SIG-M5 (cell line): ENCODE data around the gene ARHGEF33.

Experiments used
- DNase-seq: peaks from one replicate; lab custom pipeline; 2025; lab: John Stamatoyannopoulos, UW

The ARHGEF33 gene

DNA sequence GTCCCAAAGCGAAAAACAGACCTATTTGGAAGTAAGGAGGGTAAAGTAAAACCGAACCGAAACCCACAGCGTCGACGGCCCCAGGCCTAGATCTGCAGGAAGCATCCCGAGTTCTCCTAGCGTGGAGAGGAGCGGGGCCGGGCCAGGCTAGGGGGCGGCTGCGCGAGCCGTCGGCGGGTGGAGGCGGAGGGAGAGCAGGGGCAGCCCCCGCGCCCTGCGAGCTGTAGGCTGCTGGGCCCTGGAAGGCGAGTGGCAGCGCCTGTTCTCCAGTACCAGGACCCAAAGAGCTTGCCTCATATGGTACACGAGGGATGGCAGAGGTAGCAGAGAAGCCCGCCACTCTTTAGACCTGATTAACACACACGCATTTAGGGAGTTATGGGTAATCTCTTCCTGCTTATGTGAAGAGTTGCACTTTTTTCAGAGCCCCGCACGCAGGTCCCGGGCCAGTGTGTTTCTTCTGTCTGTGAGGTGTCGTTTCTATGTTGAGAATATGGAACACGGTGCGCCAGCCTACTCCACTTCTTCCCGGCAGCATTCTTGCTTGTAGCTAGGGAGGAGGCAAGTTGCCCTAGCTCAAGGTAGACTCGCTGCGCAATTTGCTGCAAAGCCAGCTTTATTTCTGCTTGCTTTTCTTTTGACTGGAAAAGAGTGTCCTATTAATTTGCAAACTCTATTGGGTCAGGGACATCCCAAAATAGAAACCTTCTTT is 71.1 kb downstream of the ARHGEF33 start:
- no peak for DNase-seq

- no peak for DNase-seq
Observed at GRCh38 chr2:38966006-38966405, 76.3 kb downstream of the ARHGEF33 start.

DNA sequence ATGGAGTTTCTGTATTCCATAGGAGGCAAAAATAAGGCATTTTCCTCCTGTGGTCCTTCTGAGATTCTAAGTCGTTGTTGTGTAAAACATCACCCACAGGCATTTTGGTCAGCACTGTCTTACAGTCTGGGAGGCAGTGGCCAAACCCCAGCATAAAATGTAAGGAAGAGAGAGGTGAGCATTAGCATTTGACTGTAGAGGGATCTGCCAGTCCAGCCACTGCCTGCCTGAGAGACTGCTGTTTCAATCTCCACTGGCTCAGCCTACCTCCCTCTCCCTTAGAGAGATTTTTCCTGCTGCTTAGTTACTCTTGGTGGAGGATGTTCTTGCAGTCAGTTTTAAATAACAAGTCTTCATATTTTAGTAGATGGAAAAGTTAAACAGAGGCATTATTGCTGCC is 77.0 kb downstream of the ARHGEF33 start:
- no peak for DNase-seq

- no peak for DNase-seq
Observed at GRCh38 chr2:38968021-38968420, 78.3 kb downstream of the ARHGEF33 start.

DNA sequence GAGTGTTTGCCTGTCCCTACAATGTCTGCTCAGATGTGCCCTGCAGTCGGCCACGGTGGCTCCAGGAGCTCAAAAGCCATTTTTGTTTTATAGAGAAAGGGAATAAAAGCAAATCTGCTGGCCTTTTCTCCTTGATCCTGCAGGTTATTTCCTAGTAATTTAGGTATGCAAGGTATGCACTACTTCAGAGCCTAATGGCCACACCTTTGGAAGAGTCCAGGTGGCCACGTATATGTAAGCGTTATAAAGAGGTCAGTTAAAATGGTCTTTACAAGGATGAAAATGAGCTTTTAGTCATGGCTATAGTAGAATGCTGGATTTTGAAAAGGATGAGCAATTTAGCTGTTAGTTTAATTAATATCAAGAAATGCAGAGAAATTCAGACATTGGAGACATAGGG is 81.7 kb downstream of the ARHGEF33 start:
- no peak for DNase-seq

DNA sequence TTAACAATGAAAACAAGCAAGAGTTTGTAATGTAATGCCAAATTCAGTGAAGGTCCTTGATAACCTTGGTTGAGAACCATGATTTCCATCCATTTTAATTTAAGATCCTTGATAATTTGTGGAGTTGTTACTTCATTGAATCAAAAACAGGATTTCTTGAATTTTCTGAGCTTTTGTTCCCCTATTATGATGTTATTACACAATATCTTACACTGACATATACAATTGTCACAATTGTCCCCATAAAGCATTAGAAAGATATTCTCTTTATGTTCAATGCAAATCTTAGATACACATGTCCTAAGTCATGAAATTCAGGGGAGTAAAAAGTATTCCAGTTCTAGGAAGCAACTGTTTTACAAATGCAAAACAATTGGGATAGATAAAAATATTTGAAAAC is 83.6 kb downstream of the ARHGEF33 start:
- no peak for DNase-seq

GRCh38 chr2:38975042-38975441 is 85.4 kb downstream of the ARHGEF33 start:
- DNase-seq, result no peak

- no peak for DNase-seq
Observed at GRCh38 chr2:38977047-38977446, 87.4 kb downstream of the ARHGEF33 start.

- DNase-seq, result peak; percentile 31
Observed at GRCh38 chr2:38978296-38978903, 88.7 kb downstream of the ARHGEF33 start.

DNA sequence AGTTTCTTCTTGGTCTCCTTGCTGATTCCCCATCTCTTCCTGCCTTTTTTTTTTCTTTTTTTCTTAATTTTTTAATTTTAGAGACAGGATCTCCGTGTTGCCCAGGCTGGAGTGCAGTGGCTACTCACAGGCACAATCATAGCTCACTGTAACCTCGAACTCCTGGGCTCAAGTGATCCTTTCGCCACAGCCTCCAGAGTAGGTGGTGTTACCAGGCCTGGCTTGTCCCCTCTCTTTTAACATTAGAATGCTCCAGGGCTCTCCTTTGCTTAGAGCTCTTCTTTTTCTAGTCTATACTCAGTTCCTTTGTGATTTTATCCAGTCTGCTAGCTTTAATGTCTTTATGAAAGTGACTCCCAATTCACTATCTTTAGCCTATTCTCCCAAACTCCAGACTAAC is 89.2 kb downstream of the ARHGEF33 start:
- no peak for DNase-seq

DNA sequence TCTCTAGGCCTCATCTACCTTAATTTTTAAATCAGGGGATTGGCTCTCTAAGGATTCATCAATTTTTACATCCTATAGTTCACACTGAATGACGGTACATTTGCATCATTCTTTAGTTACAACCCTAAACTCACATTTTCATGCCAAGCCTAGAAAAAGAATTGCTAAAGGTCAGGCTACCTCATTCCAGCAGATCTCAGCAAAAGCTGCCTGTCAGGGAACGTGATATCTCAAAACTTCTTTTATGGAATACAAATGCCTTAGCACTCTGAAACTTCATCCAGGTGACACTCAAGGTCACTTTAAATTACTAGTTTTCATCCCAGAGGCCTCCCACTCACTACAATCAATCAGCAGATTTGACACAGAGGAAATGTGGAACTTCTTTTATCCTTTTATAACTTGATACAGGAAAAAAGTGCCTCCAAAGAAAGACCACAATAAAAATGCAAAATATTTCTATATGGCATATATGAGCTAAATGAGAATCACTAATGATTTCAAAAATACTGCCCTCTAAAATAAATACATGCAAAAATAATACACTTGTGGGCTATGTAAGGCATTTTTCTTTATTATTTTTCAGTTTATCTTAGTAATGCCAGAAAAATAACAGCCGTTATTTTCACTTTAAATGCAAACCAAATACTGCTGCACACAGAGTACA is 91.5 kb downstream of the ARHGEF33 start:
- no peak for DNase-seq

DNA sequence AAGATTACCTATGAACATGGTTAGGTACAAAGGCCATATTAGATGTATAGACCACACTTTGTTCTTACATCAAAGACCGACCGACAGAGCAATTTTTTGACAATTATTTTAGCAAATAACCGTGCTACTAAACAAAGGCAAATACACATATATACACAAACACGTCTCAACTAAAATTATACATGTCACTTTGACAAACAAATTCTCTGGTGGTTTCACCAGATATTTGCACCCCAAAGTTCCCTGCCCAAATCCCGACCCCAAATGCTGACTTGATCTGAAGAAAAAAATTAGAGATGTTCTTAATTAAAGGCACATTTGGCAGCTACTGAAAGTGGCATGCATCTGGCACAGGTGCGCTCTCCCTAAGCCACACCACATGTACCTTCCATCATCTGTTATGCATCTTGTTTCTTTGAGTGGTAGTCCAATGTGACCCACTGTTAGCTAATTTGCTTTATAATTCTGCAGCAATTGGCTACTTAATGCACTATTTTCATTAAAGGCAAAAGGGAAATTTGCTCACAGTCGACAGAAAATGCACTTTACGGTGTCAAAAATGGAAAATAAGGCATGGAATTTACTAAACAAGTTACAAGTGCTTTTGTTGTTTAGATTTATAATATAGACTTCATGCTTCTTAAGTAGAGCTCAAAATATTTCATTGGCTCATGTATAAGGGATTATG is 92.1 kb downstream of the ARHGEF33 start:
- DNase-seq, result no peak

GRCh38 chr2:38982498-38982897 is 92.8 kb downstream of the ARHGEF33 start:
- no peak for DNase-seq

GRCh38 chr2:38988716-38989115 is 99.0 kb downstream of the ARHGEF33 start:
- DNase-seq, result no peak

- DNase-seq, result no peak
Observed at GRCh38 chr2:38991899-38992298, 102.2 kb downstream of the ARHGEF33 start.

DNA sequence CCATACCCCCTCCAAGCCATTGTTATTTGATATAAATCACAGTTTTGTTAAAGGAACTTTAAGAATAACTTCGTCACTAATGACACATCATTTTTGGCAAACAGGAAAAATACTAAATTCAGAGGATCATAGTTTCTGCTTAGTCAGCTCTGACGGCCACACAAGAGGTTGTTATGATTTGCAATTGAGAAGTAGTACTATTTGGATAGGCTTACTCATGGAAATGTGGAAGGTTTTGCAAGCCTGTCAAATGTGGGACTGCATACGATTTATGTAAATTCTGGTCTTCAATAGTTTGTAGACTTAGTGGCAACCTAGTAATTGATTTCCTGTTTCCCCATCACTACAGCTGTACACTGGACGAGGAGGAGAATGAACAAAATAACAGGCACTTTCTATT is 108.1 kb downstream of the ARHGEF33 start:
- DNase-seq, result no peak

- no peak for DNase-seq
Observed at GRCh38 chr2:39000552-39000951, 110.9 kb downstream of the ARHGEF33 start.

DNA sequence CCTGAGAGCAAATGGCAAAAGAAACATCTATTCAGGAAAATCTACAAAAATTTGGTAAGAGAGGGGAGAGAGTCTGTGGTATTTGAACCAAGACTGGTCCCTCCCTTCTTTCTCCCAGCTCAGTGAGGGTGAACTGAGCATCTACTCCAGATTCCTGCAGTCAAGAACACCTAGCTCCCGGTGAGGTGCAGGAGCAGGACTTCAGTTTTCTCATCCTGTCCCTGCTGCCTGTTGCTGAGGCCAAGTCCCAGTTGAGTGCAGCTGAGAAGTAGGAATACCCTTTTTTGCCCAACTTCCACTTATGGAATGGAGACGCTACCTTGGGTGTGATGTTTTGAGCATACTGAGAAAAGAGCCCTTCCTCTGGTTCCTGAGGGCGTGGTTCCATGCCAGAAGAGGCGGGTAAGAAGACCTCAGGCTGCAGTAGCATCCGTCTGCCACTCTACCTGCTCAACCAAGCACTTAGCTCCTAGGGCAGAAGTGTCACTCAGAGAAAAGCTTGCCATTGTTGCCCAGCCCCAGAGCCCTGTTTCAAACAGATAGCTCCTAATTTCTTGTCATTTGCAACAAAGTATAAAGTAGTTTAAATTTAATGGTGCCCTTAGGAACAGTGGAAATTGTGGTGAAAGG is 118.3 kb downstream of the ARHGEF33 start:
- no peak for DNase-seq

DNA sequence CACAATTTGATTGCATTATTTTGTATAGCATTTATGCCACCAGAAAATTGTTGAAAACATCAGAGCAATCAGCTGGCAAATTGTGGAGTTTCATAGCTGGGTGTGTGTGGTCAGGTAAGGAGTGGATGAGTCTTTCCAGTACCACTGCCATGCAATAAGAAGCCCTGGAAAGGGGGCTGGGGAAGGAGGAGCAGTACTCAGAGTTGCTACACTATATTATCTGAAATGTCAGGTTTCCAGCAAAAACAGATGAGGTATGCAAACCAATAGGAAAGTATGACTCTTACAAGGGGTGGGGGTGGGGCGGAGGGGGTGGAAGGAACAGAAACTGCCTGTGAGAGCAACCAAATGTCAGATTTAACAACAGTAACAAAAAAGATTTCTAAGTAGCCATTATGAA is 119.0 kb downstream of the ARHGEF33 start:
- no peak for DNase-seq

- no peak for DNase-seq
Observed at GRCh38 chr2:39013871-39014270, 124.2 kb downstream of the ARHGEF33 start.

DNA sequence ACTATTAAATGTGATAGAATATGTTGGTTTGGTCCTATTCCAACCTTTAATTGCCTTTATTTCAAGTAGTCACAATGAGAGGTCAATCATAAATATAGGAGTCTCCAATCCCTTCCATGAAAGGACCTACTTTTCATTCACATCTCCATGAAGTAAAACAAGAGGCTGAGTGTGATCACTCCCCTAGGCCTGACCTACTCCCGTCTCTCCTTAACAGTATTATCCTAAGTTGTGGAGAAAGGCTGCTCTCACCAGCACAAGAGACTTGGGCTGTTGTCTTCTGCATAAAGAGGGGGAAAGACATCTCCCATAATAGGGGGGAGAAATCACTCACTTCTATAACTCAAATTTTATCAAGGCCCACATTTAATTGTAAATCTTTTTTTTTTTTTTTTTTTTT is 125.7 kb downstream of the ARHGEF33 start:
- no peak for DNase-seq

DNA sequence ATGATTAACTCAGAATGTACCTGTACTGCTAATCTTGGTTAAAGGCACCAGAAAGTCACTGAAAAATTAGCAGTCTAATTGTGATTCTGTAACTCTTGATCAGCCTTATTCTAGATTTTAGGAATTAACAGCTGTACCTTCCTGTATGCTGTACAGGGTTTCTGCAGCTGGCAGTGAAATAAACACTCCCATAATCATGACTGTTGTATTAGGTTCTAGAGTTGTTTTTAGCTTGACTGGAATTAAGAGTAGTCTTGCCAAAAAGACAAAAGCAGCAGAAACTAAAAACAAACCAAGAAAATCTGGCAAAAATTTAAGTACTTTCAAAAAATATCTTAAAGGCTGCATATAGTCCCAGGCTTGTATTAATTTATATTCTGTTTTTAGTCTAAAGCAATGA is 127.7 kb downstream of the ARHGEF33 start:
- DNase-seq, result no peak
